ENCODE results near the gene TNFSF11.
A peak's percentile ranks its signal among the peaks of the same experiment; 100 is the strongest.

The TNFSF11 gene

DNA sequence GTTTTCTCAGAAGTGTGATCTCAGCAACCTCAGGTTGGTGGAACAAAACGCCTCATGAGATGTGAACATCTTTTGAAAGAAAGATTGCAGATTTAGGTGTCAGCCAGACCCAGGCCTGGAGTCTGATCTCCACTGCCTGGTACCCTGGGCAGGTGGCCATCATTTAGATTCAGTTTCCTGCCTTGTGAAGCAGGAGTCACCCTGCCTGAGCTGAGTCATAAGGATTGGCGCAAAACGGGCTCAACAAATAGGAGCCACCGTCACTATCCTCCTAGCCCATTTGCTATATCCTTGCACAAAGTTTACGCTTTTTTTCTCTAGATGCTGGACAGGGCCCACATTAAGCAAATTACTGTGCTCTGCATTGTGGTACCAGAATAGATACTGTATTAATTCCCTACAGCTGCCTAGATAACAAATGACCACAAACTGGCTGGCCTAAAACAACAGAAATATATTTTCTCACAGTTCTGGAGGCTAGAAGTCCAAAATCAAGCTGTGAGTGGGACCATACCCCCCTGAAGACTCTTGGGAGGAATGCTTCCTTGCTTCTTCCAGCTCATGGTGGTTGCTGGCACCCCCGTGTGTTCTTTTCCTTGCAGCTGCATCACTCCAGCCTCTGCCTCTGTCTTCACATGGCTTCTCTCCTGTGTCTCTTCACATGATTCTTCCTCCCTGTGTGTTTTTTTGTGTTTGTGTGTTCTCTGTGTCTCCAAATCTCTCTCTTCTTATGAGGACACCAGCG is 38.2 kb downstream of the TNFSF11 start:
- no peak for DNase-seq

DNA sequence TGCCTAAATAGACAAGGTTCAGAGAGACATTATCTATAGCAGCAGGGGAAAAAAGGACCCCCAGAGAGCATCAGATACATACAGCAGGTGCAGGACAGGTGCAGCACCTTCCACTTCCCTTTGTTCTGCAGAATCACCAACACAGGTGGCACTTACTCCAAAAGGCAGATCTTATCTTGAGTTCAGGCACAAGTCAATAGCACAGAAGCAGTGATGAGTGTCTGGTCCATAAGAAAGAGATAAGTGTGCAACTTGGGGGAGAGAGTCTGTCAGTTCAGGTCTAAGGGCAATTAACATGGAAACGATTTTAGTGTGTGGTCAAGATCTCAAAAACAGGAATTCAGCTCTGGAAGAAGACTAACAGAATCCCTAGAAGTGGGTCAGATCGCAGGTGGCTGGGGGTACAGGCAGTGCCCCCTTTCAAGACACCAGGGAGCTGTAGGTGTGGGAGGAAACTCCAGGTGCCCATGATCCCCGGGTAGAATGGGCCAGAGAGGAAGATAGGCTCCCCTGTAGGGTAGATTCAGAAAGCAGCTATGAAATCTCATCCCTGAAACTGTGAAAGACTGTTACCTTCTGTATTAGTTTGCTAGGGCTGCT is 40.6 kb downstream of the TNFSF11 start:
- DNase-seq, result no peak

DNA sequence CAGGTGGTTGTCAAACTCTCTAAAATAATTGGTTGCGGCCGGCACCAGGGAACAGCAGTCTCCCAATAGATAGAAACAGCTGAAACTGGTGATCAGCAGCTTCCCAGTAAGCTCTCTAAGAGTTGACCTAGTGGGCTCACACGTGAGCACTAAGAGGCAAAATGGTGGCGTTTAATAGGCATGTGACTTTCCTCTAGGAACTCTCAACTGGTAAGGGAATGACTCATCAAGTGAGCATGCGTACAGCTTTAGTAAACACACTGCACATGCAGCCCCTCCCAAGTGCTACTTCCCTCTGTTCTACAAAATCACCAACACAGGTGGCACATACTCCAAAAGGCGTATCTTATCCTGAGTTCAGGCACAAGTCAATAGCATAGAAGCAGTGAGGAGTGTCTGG is 41.7 kb downstream of the TNFSF11 start:
- DNase-seq, result peak; percentile 56

DNA sequence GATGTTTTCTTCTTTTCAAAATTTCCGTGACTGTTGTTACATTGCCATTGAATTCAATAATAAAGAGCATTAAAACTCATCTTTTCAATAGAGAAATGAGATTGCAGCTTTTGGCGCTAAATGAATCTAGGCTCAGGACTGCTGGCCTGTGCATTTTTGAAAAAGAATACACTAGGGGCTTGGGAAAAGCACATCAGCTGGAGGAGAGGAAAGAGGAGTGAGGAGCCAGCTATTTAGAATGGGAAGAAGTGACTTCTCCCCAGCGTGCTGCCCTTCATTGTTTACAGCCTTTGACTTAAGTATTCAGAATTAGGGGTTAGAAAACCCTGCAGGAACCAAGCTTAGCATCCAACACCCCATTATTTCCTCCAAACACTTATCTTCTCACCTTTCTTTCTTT is 43.3 kb downstream of the TNFSF11 start:
- DNase-seq, result no peak

DNA sequence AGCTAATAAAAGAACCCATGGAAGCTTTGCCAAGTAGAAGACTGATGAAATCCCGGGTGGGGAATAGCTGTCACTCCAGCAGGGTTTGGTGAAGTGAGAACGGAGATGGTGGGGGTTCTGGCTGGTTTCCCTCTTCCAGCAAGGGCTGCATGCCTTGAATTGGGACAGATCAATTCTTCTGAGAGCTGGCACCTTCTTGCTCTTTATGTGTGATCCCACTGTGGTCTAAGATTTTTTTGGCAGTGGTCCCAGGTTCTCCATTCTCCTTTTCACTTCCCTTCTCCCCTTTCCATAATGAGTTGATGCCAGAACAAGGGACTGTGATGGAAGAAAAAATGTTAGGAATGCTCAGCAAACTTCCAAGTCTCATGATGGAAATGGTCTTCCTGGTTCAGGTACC is 50.0 kb downstream of the TNFSF11 start:
- DNase-seq, result no peak

DNA sequence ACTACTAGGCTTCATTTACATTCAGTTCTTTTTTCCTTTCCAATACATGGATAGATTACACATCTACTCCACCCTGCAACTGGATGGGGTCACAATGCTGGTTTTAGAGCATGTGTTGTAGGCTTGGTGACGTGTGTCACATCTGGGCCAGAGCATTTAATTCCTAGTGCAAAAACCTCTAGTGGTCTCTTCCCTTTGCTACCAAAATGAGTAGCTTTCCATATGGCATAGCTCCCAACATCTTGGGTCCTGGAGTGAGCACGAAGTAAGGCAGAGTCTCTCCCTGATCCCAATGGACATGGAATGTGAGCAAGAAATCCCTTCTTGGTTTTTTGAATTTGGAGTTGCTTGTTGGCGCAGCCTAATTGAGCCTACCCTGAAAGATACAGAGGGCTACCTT is 51.7 kb downstream of the TNFSF11 start:
- DNase-seq, result no peak

DNA sequence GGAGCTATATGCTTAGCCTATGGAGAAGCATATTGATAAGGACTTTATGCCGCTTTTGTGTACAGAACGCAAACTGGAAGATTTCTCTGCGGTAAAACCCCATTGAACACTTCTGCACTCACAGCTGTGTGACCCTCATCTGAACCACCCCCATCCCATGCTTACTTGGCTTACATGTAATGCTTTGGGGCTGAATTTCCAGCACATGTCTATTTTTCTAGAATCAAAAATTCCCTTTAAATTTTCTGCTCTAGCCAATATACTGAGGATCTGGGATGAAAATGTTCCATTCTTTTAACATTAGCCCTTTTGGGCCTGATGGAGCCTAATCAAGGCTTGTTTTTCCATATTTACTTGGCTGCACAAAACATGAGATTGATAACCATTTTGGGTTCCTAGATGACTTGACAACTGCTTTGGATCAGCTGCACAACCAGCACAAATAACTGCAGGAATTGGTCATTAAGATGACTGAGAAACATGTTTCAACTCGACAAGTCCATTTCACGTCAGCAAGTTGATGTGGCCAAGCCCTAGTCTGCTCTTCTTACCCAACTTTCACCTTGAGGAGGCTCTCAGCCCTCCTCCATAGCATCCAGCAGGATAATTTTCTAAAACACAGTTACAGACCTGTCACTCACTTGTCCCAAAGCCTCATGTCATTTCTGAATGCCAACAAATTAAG is 52.4 kb downstream of the TNFSF11 start:
- DNase-seq, result no peak

DNA sequence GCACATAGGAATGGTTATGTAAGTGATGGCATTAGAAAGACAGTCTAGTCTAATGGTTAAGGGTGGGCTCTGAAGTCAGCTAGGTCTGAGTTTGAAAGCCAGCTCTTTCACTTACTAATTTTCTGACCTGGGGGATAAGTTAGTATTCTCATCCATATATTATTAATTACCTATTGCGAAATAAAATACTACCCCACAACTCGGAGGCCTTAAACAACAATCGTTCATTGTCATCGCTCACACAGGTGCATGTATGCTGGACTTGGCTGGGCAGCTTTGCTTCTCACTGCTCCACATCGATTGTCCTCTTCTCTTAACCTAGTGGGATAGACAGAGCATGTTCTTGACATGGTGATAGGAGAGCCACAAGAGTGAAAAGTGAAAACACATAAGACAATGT is 54.7 kb downstream of the TNFSF11 start:
- no peak for DNase-seq

DNA sequence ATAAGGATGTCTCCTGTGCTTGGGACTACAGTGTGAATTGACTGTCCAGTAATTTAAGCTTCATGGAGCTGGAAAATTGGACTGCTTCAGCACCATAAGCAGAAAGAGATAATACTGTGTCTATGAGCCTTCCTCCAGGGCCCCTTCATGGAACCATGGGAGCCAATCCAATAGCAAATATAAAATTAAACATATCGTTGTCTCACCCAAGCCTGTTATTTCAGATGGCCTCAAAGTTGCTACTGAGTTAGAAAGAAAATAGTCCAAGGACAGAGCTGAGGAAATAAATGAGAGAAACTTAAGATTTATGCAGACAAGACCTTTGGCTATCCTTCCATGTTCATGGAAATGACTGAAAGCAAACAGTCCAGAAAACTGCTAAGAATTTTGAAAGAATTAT is 57.2 kb downstream of the TNFSF11 start:
- DNase-seq, result no peak

DNA sequence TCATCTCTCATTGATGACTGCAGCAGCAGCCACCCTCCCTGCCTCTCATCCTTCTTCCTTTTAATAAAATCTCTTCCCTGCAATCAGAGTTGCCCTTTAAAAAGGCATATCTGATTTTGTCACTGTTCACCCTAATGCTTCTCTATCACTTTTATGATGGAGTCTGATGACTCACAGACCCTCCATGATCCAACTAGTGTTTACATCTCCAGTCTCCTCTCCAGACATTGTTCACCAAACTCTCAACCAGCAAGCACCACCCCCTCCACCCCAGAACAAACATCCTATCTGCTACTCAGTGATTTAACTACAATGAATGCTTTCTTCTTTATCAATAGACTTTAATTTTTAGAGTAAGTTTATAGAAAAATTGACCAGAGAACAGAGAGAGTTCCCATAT is 59.5 kb downstream of the TNFSF11 start:
- DNase-seq, result no peak

DNA sequence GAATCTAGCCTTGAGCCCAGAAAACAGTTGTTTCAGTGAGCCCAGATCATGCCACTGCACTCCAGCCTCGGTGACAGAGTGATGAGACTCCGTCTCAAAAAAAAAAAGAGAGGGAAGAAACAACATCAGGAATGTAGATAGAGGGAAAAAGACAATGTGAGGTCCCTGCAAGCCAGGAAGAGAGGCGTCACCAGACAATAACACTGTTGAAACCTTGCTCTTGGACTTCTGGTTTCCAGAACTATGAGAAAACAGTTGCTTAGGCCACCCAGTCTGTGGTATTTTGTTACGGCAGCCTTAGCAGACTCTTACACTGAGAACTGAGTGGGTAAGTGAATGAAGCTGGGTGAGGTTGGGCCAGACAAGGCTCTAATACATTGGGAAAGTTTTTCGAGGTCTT is 64.1 kb downstream of the TNFSF11 start:
- DNase-seq, result no peak

DNA sequence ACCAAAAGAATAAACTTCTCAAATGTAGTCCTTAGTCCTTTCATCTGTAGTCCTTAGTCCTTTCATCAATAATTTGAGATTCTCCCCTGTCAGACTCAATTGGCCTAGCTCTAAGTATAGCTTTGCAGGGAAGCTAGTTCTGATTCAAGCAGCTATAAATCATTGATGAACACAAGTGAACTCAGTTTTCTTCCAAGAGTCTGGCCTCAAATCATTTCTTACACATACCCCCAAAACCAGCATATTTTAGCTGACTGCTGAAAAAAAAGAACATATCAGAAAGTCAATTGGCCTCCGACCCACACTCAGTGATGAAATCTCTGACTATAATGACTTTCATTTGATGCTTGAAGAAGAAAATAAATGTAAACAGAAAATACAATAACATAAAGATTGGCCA is 64.9 kb downstream of the TNFSF11 start:
- DNase-seq, result no peak

DNA sequence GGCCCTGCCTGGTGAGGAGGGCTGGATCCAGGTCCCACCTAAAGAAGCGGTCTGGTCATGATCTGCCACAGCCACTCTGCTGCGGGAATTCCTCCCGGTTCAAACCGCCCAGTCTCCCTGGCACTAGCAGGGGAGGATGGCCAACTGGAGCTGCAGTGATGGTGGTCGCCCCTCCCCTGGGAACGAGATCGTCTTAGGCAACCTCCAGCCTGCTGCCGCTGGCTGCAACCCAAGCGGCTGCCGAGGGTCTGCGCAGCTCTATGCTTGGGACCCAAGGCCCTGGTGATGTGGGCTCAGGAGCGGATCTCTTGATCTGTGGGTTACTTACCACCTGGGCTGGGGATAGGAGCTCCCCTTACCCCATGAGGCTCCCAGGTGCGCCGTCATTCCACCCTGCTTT is 69.1 kb downstream of the TNFSF11 start:
- DNase-seq, result no peak

DNA sequence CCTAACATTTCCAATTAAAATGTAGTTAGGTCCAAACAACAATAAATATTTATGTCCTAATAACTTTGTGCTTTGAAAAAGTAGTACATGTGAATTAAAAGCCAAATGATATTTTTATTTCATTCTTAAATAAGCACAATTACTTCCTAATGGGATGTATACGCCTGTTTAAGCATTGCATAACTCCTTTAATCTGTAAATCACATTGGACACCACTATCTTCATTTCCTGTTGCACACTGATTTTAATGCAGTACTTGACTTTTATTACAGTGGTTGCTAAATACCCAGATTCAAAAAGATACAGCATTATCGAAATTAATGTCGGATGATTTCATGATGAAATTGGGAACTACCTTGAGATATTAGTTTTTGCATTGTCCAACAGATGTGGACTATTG is 70.9 kb downstream of the TNFSF11 start:
- DNase-seq, result no peak

DNA sequence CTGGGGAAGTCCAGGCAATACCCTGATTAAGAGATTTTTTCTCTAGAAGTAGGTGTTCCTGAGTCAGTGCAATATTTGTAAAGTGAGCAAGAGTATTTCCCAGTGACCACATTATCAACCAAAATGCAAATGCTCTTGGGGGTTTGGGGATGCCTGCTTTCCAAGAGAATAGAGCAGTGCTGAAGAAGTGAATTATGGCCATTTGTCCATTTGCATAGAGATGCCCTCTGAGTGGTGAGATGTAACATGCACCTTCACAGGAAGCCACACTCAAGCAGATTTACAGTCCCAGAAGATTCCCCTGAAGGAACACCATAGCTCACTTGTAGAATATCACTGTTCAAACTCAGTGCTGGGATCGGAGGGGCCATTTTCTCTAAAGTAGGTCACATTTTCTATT is 71.8 kb downstream of the TNFSF11 start:
- DNase-seq, result no peak

DNA sequence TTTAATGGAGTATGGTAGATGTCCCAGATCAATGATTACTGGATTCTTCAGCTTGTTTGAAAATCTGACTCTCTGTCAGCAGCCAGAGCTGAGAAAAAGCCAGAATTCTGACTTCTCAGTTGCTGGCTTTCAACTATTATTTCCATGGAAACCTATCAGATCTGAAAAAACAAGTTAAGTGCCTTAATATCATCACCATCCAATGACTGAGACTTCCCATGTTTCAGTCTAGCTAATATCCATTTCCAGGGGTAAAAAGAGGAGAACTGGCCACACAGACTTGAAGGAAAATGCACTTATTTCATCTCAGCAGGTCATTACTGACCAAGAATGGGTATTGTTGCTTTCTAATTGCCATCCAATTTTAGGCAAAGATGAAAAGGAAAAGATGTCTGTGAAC is 75.2 kb downstream of the TNFSF11 start:
- DNase-seq, result no peak

DNA sequence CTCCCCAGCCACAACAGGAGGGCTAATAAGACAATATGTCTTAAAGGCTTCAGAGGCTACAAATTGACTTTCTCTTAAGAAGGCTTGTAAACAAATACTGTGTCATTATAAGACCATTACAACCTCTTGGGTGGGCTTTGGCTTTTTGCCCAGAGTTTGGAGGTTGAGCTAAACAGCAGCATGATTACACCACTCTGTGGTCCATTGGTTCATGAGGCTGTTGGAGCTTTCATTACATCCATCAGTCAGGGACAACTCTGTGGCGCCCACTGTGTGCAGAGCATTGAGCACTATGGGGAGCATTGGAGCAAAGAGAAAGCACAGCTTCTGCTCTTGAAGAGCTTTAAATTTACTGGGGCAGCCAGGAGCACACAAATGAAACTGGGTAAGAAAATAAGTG is 75.9 kb downstream of the TNFSF11 start:
- DNase-seq, result no peak

DNA sequence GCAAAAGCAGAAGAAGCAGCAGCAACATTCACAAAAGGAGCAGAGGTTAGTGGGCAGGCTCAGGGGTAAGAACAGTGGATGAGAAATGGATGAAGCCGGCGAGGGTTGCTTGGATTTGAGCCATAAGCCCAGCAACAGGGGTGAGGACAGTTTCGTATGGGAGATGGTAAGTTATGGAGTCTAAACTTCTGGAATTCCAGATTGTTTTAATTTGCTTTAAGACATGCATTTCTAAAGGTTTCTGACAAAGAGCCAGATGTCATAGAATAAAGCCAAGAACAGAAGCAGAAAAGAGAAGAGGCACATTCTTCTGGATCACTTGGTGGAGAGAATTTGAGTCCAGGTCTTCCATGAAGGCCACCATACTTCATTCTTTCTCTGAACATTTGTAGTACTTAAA is 76.6 kb downstream of the TNFSF11 start:
- no peak for DNase-seq

DNA sequence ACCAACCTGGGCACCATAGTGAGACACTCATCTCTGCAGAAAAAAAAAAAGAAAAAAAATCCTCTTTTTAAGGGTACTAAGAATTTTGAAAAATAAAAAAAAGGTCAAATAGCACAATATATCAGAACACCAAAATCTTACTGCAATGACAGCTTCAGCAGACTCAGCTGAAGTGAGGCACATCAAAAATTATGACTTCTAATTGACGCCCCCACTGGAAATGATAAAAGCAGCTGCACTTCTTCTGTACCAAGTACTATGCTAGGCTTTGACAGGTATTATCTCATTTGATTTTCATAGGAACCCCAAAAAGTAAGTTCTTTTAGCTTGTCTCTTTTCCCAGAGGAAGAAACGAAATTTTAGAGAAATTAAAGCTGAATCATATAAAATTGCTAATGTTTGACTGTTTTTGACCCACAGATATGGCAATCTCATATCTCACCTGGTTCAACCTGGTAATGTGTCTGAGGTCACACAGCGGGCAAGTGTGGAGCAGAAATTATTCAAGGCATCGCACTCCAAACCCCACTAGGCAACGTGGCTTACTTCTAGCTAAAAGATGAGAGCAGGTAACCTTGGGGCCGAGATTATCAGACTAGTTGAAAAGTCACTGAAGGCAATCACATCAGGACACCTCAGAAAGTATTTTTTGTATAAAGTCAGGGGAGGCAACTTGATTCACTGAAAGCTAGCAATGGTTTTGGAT is 78.1 kb downstream of the TNFSF11 start:
- DNase-seq, result no peak

DNA sequence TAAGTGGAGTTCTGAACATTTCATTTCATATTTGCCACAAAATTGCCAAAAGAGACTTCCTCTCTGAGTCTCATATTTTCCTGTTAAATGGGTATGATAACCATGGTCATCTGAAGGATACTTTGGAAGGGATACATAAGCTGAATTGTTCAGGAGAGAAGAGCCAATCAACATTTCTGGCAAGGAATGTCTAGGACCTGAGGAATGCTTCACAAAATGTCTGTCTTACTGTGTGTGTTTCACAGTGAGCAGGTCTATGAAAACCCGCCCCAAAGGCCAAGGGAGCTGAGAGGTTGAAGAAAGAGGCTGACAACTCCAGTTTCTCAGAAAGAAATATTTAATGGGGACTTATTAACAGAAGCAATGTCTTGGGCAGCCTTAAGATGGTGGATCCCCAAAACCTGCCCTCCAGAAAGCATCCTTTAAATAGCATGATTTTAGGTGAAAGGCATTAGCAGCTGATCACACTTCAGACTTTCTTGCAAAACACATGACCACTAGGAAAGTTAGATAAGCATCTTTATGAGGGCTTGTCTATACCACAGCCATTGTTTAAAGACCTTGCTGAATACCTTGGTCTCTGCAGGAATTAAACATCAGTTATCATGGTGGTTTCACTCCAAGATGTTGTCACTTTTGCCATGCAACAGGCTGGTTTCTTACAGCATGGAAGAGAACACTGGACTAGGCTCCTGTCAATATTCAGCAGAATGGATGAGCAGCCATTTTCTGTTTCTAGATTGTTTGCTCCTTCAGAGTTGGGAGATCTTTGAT is 78.9 kb downstream of the TNFSF11 start:
- no peak for DNase-seq

DNA sequence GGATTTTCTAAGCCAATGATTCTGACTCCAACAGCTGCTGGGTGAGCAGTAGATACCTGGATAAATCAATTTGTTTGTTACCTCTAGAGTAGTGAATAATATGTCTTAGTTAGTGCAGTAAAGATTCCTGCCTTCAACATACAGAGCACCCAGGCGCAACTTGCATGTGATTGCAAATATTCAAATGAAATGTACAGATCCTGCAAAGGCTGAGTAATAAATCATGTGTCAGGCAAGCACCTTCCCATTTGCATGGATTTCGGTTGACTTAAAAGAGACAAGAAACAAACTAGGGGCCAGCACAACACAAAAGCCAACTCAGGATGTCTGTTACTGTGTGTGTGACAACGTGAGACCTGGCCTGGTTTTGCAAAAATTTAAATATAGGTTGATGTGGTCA is 79.7 kb downstream of the TNFSF11 start:
- DNase-seq, result no peak

DNA sequence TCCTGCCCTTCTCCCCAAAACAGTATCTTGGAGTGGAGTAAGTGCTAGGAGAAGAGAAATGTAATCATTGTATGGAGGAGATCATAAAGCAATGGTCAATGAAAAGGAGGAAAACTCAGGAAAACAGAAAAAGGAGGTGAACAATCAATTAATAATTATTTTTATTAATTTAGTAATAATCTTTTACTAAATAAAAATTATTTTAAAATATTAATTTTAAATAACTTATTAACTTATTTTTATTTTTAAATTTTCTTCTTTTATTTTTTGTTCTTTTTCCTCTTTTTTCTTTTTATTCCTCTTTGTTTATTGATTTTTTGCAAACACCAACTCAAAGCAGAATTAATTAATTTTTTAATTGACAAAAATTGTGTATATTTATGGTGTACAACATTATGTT is 80.3 kb downstream of the TNFSF11 start:
- no peak for DNase-seq

DNA sequence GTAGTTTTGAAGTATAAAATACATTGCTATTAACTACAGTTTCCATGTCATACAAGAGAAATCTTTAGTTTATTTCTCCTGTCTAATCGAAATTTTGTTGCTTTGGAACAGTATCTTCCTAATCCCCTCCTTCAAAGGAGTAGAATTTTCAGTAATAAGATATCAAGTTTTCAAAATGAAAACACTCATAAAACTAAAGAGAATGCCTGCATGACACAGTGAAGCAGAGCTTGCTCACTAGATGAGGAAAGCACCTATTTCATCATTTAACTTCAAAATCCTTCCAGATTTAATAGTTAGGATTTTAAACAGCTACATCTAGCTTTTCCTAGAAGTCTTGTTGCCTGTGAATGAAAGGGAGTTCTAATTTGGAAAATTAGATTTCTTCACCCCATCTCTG is 80.8 kb downstream of the TNFSF11 start:
- no peak for DNase-seq

All from NCI-H187 treated with DMSO at 0.1 percent for 48 hours (cell line).